Measurements from ENCODE around the gene CDC42BPA.

DNA sequence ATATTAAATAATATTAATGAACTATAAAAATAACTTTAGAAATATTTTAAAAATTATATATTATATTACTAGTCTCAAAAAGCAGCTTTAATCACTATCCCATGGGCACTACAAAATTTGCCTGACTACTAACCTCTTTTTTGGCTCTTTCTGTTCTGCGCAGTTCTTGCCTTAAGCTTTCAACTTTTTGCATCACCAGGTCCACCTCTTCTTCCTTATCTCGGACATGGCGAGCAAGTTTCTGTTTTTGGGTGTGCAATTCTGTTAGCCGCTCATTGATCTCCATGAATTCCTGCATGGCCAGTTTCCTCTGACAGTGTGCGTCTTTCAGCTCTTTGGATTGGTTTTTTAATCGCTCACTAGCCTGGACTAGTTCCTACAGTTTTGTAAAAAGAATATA lies 205.8 kb downstream of the CDC42BPA start:
- TF ChIP-seq, protein P1, sequence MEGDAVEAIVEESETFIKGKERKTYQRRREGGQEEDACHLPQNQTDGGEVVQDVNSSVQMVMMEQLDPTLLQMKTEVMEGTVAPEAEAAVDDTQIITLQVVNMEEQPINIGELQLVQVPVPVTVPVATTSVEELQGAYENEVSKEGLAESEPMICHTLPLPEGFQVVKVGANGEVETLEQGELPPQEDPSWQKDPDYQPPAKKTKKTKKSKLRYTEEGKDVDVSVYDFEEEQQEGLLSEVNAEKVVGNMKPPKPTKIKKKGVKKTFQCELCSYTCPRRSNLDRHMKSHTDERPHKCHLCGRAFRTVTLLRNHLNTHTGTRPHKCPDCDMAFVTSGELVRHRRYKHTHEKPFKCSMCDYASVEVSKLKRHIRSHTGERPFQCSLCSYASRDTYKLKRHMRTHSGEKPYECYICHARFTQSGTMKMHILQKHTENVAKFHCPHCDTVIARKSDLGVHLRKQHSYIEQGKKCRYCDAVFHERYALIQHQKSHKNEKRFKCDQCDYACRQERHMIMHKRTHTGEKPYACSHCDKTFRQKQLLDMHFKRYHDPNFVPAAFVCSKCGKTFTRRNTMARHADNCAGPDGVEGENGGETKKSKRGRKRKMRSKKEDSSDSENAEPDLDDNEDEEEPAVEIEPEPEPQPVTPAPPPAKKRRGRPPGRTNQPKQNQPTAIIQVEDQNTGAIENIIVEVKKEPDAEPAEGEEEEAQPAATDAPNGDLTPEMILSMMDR (IDR thresholded peaks at IDR 0.05) = no peak
- TF ChIP-seq POLR2A (IDR thresholded peaks at IDR 0.05) = no peak
